Sigmoid colon (tissue), 7 donors: ENCODE measurements around the gene ZNF362. TPM values are rescaled to one million over a fixed set of nuclear protein-coding genes. Genes with fewer than 3 reads are reported as not detected.
A peak's percentile ranks its signal among the peaks of the same experiment; 100 is the strongest.

ENCODE experiments used
- DNase-seq: peaks from one replicate; pipeline ENCODE4 v3.0.0-alpha.2; 2019
- H3K27ac ChIP-seq, 4 donors: fragments of 200-600 bp; sonication (generic); one replicate each; pipeline ENCODE4 v1.5.1; 2016 to 2019; ENCODE audit warnings: mild to moderate bottlenecking in 1 of 4
- H3K27me3 ChIP-seq, 3 donors: fragments of 200-600 bp; sonication (generic); one replicate each; pipeline ENCODE4 v1.5.1; 2019; ENCODE audit warnings: mild to moderate bottlenecking in 1 of 3
- H3K36me3 ChIP-seq, 4 donors: fragments of 200-600 bp; sonication (generic); one replicate each; pipeline ENCODE4 v1.5.1; 2016 to 2019
- H3K4me1 ChIP-seq, 4 donors: fragments of 200-600 bp; sonication (generic); one replicate each; pipeline ENCODE4 v1.5.1; 2017 to 2019
- H3K4me3 ChIP-seq, 4 donors: fragments of 200-600 bp; sonication (generic); one replicate each; pipeline ENCODE4 v1.5.1; 2017 to 2019; ENCODE audit warnings: mild to moderate bottlenecking in 2 of 4, moderate library complexity in 1 of 4
- H3K9me3 ChIP-seq, 4 donors: fragments of 200-600 bp in 3 of 4; sonication (generic) in 3 of 4; one replicate each; pipeline versions ENCODE4 v1.5.1 to v1.6.1; 2013 to 2019
- EP300 ChIP-seq, 4 donors: sonication (generic); formaldehyde crosslinking; IDR thresholded peaks; one replicate each; pipeline ENCODE4 v1.6.1; 2017; ENCODE audit warnings: antibody characterized with exemption in 4 of 4
- POLR2A ChIP-seq, 2 donors: fragments of 450-650 bp; IDR thresholded peaks; one replicate each; pipeline ENCODE4 v1.6.1; 2016; ENCODE audit warnings: antibody characterized with exemption in 2 of 2, mild to moderate bottlenecking in 2 of 2, moderate library complexity in 2 of 2
- POLR2AphosphoS5 ChIP-seq, 4 donors: sonication (generic); formaldehyde crosslinking; IDR thresholded peaks; one replicate each; pipeline ENCODE4 v1.6.1; 2017; ENCODE audit warnings: antibody characterized with exemption in 4 of 4
- WGBS, 2 donors: extraction: QIAGEN DNeasy Blood & Tissue Kit; methylation state at CpG; one replicate each; pipeline ENCODE4 v1.1.7; 2013; 5-methylcytosine and 5-hydroxymethylcytosine counted together
- intact Hi-C: fragments of 100-400 bp; cut with DNase I; formaldehyde crosslinking; loops from one replicate; pipeline ENCODE4 v1.15.1; 2023
- polyA plus RNA-seq, 3 donors: library from polyadenylated mRNA; stranded (reverse); fragments of 200-250 nt; gene quantifications; one replicate each; pipeline ENCODE4 v1.2.3, GENCODE V29; 2013
- total RNA-seq, 4 donors: library from RNA; depleted of rRNA; stranded (reverse); fragments of >200 nt; gene quantifications; one replicate each; pipeline ENCODE4 v1.1.0, GENCODE V29; 2016
- TF ChIP-seq, protein P1 (sequence below), 4 experiments: fragments of 450-650 bp in 3 of 4; fragments of 200-600 bp in 1 of 4; IDR thresholded peaks; one replicate each; pipeline ENCODE4 v1.5.1; 2016 to 2019; ENCODE audit warnings: antibody characterized with exemption in 4 of 4, mild to moderate bottlenecking in 3 of 4, moderate library complexity in 2 of 4
- donor health status: healthy with polysubstance abuse.
- donor health status: Bipolar disorder and iron deficiency.
- donor health status: healthy.

The ZNF362 gene
- total and polyA plus RNA-seq, 7 donors = 3.5 to 18.8 (median 11.2) TPM

DNA sequence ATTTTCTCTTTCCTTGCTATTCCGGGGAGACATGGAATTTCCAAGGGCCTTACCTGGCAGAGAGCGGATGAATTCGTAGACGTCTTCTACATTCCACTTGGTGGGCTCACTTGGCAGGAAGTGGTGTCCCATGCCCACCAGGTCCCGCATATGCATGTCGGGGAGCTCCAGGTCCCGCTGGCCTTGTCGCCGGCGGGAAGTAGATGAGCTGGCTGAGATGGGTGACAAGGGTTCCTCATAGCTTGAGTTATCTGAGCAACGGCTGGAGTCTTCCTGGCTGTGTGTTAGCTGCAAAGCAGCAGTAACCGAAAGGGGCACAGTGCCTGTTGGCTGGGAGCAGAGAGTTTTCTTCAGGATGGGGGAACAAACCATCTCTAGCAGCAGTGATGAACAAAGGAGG, 72.5 kb downstream of the ZNF362 start:
- Histone ChIP-seq H3K9me3 (no peaks in the 10 kb centered on the region), H3K4me3 (no peak overlapping the region), H3K27me3 (no peaks in the 10 kb centered on the region), H3K36me3 (peaks cover 72 to 98% (median 82%) of the 10 kb centered on the region in 4 donors), H3K27ac (peak overlapping the region in 3 of 4 donors; percentile 39 to 100 (median 99)), H3K4me1 (peaks cover 0 to 72% (median 58%) of the 10 kb centered on the region in 4 donors)
- 95 to 97% methylated on average over 12 of the region's 12 CpGs for WGBS, 2 donors
- intact Hi-C loops = no loop called here
- no peak for TF ChIP-seq EP300 (IDR thresholded peaks at IDR 0.05)
- TF ChIP-seq, protein P1, sequence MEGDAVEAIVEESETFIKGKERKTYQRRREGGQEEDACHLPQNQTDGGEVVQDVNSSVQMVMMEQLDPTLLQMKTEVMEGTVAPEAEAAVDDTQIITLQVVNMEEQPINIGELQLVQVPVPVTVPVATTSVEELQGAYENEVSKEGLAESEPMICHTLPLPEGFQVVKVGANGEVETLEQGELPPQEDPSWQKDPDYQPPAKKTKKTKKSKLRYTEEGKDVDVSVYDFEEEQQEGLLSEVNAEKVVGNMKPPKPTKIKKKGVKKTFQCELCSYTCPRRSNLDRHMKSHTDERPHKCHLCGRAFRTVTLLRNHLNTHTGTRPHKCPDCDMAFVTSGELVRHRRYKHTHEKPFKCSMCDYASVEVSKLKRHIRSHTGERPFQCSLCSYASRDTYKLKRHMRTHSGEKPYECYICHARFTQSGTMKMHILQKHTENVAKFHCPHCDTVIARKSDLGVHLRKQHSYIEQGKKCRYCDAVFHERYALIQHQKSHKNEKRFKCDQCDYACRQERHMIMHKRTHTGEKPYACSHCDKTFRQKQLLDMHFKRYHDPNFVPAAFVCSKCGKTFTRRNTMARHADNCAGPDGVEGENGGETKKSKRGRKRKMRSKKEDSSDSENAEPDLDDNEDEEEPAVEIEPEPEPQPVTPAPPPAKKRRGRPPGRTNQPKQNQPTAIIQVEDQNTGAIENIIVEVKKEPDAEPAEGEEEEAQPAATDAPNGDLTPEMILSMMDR (IDR thresholded peaks at IDR 0.05) = no peak
- no peak for TF ChIP-seq POLR2A (IDR thresholded peaks at IDR 0.05)
- TF ChIP-seq POLR2AphosphoS5 (IDR thresholded peaks at IDR 0.05) = no peak
- peak; percentile 55 for DNase-seq

DNA sequence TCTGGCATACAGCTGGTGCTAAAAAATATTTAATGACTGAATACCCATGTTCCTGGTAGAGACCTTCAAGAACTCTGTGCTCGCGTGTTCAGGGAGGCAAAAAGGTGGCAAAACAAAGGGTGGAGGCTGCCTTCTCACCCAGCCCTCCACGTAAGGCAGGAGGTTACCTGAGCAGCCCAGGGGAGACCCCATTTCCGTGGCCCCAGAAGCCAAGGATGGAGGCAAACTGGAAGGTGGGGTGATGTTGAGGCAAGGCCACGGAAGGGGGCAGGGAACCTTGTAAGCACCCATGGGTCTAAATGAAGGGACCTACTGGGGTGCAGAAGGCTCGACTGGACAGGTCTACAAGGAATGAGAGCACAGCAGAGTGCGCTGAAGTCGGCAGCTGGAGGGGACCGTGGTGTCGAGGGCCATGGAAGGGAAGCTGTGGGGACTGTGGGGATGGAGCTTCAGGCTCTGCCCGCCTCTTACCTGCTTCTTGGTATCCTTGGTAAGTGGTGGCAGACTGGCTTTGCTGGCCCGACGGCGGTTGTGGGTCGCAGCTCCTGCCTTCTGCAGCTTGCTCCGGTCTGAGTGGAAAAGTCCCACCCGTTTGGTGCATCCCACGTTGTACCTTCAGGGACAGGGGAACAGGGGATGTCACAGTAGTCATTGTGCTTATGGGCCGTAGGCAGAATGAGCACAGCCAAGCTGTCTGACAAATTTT, 73.5 kb downstream of the ZNF362 start:
- peaks cover 0 to 77% (median 65%) of the 10 kb centered on the region in 4 donors for H3K4me1 ChIP-seq
- TF ChIP-seq, protein P1 (IDR thresholded peaks at IDR 0.05) = no peak
- TF ChIP-seq EP300 (IDR thresholded peaks at IDR 0.05) (no peak), POLR2AphosphoS5 (IDR thresholded peaks at IDR 0.05) (no peak), POLR2A (IDR thresholded peaks at IDR 0.05) (no peak)
- H3K36me3 ChIP-seq = peaks cover 64 to 89% (median 74%) of the 10 kb centered on the region in 4 donors
- H3K27ac ChIP-seq = peak overlapping the region in 2 of 4 donors; percentile 99 to 100
- intact Hi-C loops = loop anchor here (5.0 kb wide), 1 partner anchor 32 kb away; no protein-coding TSS in a partner anchor
- peak; percentile 59 for DNase-seq
- no peaks in the 10 kb centered on the region for H3K9me3 ChIP-seq
- 90 to 91% methylated on average over 19 of the region's 19 CpGs for WGBS, 2 donors
- no peaks in the 10 kb centered on the region for H3K27me3 ChIP-seq
- H3K4me3 ChIP-seq = no peak overlapping the region

DNA sequence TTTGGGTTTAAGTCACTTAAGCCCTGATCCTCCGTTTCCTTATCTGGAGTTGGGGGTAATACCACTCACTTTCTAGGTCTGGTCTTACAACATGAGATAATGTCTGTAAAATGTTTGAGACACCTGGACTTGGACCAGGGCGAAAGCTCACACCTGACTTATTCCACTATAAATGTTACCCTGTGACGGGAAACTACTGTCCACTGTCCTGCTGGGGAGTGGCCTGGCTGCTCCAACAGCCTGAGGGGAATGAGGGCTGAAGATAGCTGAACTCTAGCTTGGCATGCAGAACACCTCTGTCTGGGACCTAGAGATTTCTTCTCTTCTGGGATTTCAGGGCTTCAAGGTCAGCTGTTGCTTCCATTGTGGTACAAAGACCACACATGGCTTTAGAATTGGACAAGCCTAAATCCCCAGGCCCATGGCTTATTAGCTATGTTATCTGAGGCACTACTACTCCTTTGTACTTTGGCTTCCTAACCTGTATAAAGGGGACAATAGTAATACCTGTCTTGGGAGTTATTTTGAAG, 74.1 kb downstream of the ZNF362 start:
- H3K4me1 ChIP-seq = peaks cover 0 to 78% (median 69%) of the 10 kb centered on the region in 4 donors
- peaks cover 57 to 87% (median 67%) of the 10 kb centered on the region in 4 donors for H3K36me3 ChIP-seq
- no peaks in the 10 kb centered on the region for H3K27me3 ChIP-seq
- no peak overlapping the region for H3K4me3 ChIP-seq
- peak overlapping the region in 3 of 4 donors; percentile 98 to 100 (median 99) for H3K27ac ChIP-seq
- H3K9me3 ChIP-seq = no peaks in the 10 kb centered on the region
- WGBS, 2 donors = 92 to 94% methylated on average over 3 of the region's 3 CpGs
- TF ChIP-seq, protein P1 (IDR thresholded peaks at IDR 0.05) = no peak
- no peak for TF ChIP-seq EP300 (IDR thresholded peaks at IDR 0.05)
- no peak for TF ChIP-seq POLR2A (IDR thresholded peaks at IDR 0.05)
- no peak for TF ChIP-seq POLR2AphosphoS5 (IDR thresholded peaks at IDR 0.05)
- intact Hi-C loops = loop anchor here (5.0 kb wide), 1 partner anchor 33 kb away; no protein-coding TSS in a partner anchor
- DNase-seq = peak; percentile 49

DNA sequence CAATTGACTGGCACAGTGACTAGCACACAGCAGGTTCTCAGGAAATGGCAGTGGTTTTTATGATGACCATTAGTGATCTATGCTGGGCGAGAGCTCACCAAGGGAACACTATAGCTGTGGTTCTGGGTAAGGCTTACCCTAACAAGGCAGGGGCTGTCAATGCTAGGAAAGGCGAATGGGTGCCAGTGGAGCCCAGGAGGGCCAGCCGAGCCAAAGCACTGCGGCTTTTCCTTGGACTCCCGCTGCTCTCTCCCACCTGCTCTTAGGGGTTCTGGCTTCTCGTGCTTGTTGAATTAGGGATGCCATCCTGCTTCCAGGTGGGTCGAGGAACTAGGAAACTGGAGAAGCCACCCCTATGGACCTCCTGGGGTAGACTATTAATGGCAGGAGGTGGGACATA, 74.6 kb downstream of the ZNF362 start:
- Histone ChIP-seq H3K4me3 (no peak overlapping the region), H3K36me3 (peaks cover 52 to 82% (median 63%) of the 10 kb centered on the region in 4 donors), H3K4me1 (peaks cover 0 to 79% (median 71%) of the 10 kb centered on the region in 4 donors), H3K27ac (peak overlapping the region; percentile 56 to 100 (median 98)), H3K27me3 (no peaks in the 10 kb centered on the region), H3K9me3 (no peaks in the 10 kb centered on the region)
- WGBS, 2 donors = 95 to 96% methylated on average over 7 of the region's 7 CpGs
- intact Hi-C loops = loop anchor here (5.0 kb wide), 1 partner anchor 34 kb away; no protein-coding TSS in a partner anchor
- TF ChIP-seq POLR2A (IDR thresholded peaks at IDR 0.05) (no peak), EP300 (IDR thresholded peaks at IDR 0.05) (no peak)
- TF ChIP-seq, protein P1 (IDR thresholded peaks at IDR 0.05) = no peak
- DNase-seq = peak; percentile 29
